ENCODE measurements around the gene PPM1A.

DNA sequence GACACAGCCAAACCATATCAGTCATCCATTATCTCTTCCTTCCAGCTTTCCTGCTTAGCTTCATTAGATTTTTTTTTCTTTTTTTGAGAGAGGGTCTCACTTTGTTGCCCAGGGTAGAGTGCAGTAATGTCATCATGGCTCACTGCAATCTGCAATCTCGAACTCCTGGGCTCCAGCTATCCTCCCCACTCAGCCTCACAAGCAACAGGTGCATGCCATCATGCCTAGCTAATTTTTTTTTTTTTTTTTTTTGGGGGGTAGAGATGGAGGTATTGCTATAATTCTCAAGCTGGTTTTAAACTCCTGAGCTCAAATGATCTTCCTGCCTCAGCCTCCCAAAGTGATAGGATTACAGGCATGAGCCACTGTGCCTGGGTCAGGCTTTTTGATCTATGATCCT is 38.3 kb upstream of the PPM1A start:
- TF ChIP-seq, protein P1, sequence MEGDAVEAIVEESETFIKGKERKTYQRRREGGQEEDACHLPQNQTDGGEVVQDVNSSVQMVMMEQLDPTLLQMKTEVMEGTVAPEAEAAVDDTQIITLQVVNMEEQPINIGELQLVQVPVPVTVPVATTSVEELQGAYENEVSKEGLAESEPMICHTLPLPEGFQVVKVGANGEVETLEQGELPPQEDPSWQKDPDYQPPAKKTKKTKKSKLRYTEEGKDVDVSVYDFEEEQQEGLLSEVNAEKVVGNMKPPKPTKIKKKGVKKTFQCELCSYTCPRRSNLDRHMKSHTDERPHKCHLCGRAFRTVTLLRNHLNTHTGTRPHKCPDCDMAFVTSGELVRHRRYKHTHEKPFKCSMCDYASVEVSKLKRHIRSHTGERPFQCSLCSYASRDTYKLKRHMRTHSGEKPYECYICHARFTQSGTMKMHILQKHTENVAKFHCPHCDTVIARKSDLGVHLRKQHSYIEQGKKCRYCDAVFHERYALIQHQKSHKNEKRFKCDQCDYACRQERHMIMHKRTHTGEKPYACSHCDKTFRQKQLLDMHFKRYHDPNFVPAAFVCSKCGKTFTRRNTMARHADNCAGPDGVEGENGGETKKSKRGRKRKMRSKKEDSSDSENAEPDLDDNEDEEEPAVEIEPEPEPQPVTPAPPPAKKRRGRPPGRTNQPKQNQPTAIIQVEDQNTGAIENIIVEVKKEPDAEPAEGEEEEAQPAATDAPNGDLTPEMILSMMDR (IDR thresholded peaks at IDR 0.05; ENCODE audit: insufficient read depth, low read length, poor library complexity, severe bottlenecking), result no peak
- no peak for TF ChIP-seq EZH2phosphoT487 (conservative IDR thresholded peaks at IDR 0.05; ENCODE audit: low read length)
